GM06990 (cell line): Measurements from ENCODE around the gene NUMA1.

Experiments
- DNase-seq: peaks from one replicate; pipeline ENCODE4 v3.0.0-alpha.2; 2011; ENCODE audit not compliant: insufficient read length; ENCODE audit errors: extremely low read depth
- H3K27me3 ChIP-seq: replicated peaks from 2 replicates; pipeline ENCODE4 v1.6.0; 2011; ENCODE audit warnings: low read length; ENCODE audit not compliant: control insufficient read depth, insufficient read depth
- H3K36me3 ChIP-seq: 2 replicates; pipeline ENCODE4 v1.5.1; 2011; ENCODE audit warnings: low read length; ENCODE audit not compliant: control insufficient read depth, insufficient read depth
- H3K4me3 ChIP-seq: replicated peaks from 2 replicates; pipeline ENCODE4 v1.5.1; 2011; ENCODE audit warnings: low read depth, mild to moderate bottlenecking, control low read depth, low read length
- TF ChIP-seq, protein P1 (sequence below): IDR thresholded peaks from 2 replicates; pipeline ENCODE4 v1.5.1; 2011; ENCODE audit warnings: low read length, control low read depth, mild to moderate bottlenecking, inconsistent platforms; ENCODE audit not compliant: insufficient read depth, poor library complexity, severe bottlenecking

The NUMA1 gene

DNA sequence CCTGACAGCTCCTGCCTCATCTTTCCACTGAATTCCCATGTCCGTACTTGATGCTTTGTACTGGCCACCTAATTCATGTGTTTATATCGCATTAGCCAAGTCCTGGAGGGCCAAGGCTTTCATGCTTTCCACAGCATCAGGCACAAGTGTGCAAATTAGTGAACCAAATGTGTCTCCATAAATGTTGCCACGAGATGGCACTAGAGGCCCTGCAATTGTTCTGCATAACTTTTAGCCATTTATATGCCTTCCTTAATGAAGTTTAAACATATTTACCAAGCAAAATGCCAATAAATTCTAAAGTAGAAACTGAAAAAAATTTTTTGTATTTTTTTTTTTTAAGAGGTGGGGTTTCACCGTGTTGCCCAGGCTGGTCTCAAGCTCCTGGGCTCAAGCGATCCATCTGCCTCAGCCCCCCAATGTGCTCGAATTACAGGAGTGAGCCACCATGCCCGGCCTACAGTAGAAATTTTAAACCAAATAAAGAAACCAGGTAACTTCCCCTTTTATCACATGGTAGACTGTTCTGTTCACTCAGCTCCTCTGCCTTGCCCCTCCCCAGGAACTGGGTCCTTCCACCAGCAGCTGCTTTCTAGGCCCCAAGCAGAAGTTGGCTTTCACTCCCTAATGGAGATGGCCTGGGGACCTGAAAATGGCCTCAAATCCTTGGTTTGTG, 102.5 kb downstream of the NUMA1 start:
- peaks cover 9% of the 10 kb centered on the region for H3K36me3 ChIP-seq
- DNase-seq = no peak
- no peak overlapping the region for H3K4me3 ChIP-seq

DNA sequence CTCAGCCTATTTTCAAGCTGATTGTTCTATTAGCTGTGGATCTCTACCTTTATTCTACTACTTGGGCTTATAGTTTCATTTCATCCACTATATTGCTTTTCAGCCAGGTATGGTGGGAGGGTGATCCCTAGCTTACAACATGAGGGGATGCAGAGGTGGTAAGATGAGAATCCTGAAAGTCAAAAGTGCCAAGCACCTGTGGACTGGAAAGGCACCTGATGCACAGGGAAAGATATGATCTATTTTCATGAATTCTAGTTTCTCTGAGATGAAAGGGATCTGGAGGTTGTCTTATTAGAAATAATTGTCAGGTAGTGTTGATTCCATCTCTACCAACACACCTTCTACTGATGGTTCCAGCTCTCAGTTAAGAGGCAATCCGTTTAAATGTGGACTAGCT, 103.3 kb downstream of the NUMA1 start:
- Histone ChIP-seq H3K27me3 (no peaks in the 10 kb centered on the region), H3K36me3 (peaks cover 8% of the 10 kb centered on the region), H3K4me3 (no peak overlapping the region)
- no peak for DNase-seq
- TF ChIP-seq, protein P1, sequence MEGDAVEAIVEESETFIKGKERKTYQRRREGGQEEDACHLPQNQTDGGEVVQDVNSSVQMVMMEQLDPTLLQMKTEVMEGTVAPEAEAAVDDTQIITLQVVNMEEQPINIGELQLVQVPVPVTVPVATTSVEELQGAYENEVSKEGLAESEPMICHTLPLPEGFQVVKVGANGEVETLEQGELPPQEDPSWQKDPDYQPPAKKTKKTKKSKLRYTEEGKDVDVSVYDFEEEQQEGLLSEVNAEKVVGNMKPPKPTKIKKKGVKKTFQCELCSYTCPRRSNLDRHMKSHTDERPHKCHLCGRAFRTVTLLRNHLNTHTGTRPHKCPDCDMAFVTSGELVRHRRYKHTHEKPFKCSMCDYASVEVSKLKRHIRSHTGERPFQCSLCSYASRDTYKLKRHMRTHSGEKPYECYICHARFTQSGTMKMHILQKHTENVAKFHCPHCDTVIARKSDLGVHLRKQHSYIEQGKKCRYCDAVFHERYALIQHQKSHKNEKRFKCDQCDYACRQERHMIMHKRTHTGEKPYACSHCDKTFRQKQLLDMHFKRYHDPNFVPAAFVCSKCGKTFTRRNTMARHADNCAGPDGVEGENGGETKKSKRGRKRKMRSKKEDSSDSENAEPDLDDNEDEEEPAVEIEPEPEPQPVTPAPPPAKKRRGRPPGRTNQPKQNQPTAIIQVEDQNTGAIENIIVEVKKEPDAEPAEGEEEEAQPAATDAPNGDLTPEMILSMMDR = no peak

More for the DNA sequence above, 102.5 kb downstream of the NUMA1 start:
- TF ChIP-seq, protein P1 = peak; percentile 54
- H3K27me3 ChIP-seq = no peaks in the 10 kb centered on the region

DNA sequence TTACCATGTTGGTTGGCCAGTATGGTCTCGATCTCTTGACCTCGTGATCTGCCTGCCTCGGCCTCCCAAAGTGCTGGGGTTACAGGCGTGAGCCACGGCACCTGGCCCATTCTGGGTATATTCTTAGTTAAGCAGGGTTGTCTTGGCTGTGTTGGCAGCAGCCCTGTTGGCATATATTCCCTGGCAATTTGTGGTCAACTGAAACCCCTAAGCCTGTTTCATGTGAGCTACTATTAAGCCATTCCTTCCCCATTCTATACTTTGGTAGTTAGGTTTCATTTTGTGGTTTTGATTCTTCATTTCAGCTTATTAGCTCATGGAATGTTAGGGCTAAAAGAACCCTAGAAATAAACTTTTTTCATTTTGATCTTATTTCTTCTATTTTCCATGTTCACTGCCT, 103.8 kb downstream of the NUMA1 start:
- Histone ChIP-seq H3K27me3 (no peaks in the 10 kb centered on the region), H3K4me3 (no peak overlapping the region), H3K36me3 (peaks cover 8% of the 10 kb centered on the region)
- TF ChIP-seq, protein P1 = no peak
- DNase-seq = no peak

DNA sequence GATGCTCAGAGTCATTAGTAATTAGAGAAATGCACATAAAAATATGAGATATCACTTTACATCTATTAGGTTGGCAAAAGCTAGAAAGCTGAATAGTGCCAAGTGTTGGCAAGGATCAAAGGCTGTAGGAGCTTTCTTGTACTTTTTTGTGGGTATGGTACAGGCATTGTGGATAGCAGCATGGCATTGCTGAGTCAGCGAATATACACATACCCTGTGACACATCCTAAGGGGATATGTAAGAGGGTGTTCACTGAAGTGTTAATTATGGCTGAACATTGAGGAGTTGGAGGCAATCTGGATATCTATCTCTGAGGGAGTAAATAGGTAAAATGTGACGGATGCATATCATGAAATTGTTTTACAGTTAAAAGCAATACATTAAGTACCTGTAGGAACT, 108.7 kb downstream of the NUMA1 start:
- Histone ChIP-seq H3K4me3 (no peak overlapping the region), H3K36me3 (peaks cover 8% of the 10 kb centered on the region), H3K27me3 (no peaks in the 10 kb centered on the region)
- TF ChIP-seq, protein P1 = no peak
- no peak for DNase-seq

DNA sequence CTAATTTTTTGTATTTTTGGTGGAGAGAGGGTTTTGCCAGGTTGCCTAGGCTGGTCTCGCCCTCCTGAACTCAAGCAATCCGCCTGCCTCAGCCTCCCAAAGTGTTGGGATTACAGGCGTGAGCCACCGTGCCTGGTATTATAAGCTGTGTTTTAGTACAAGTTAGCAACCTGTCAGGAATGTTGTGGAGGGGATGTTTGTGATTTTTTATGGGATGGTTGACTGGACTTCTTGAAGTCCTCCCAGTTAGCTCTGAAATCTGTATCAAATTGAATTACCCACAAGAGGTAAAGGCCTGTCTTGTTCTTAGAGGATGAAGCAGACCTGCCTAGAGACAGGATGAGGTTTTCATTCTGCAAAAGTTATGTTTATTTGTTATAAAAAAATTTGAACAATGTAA, 115.7 kb downstream of the NUMA1 start:
- TF ChIP-seq, protein P1 = no peak
- Histone ChIP-seq H3K27me3 (no peaks in the 10 kb centered on the region), H3K36me3 (peaks cover 10% of the 10 kb centered on the region), H3K4me3 (no peak overlapping the region)
- DNase-seq = no peak

DNA sequence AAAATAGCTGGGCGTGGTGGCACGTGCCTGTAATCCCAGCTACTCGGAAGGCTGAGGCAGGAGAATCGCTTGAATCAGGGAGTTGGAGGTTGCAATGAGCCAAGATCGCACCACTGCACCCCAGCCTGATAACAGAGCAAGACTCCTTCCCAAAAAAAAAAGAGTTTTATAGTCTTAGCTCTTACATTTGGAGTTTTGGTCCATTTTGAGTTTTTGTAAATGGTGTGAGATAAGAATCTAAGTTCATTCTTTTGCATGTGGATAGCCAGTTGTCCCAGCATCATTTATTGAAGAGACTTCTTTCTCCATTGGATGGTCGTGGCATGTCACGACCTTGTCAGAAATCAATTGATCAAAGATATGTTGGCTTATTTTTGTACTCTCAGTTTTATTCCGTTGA, 116.9 kb downstream of the NUMA1 start:
- Histone ChIP-seq H3K36me3 (peaks cover 10% of the 10 kb centered on the region), H3K4me3 (no peak overlapping the region), H3K27me3 (no peaks in the 10 kb centered on the region)
- no peak for DNase-seq
- TF ChIP-seq, protein P1 = no peak
